ENCODE measurements around the gene ASPG. TPM values are rescaled to one million over a fixed set of nuclear protein-coding genes. Genes with fewer than 3 reads are reported as not detected.

Gene ASPG
- total and polyA plus RNA-seq, 12 donors = 2.8 to 32.0 (median 13.2) TPM

GRCh38 chr14:104142946-104143470 lies 57.5 kb downstream of the ASPG start:
- ATAC-seq = no peak
- DNase-seq = no peak
- intact Hi-C loops (cut with DNase I) = loop anchor here in 2 of 10 donors (5.0 kb wide), 1 partner anchor 44 kb away; no protein-coding TSS in a partner anchor
- H3K4me3 ChIP-seq = no peak overlapping the region
- H3K27ac ChIP-seq = no peak overlapping the region
- H3K4me1 ChIP-seq = peaks cover 2 to 67% (median 29%) of the 10 kb centered on the region in 9 donors
- H3K27me3 ChIP-seq = peaks cover 0 to 31% (median 7%) of the 10 kb centered on the region in 7 donors
- TF ChIP-seq CTCF (IDR thresholded peaks at IDR 0.05) = no peak
- H3K9me3 ChIP-seq = no peaks in the 10 kb centered on the region
- H3K36me3 ChIP-seq = no peaks in the 10 kb centered on the region
- 77 to 87% methylated on average over 16 of the region's 16 CpGs for WGBS, 2 donors

GRCh38 chr14:104143521-104144452 lies 58.3 kb downstream of the ASPG start:
- Histone ChIP-seq H3K9me3 (no peaks in the 10 kb centered on the region), H3K4me1 (peaks cover 0 to 71% (median 34%) of the 10 kb centered on the region in 9 donors), H3K27ac (no peak overlapping the region), H3K36me3 (no peaks in the 10 kb centered on the region), H3K27me3 (peaks cover 0 to 23% (median 5%) of the 10 kb centered on the region in 7 donors), H3K4me3 (peak overlapping the region in 1 of 10 donors; percentile 3)
- TF ChIP-seq CTCF (IDR thresholded peaks at IDR 0.05) = no peak
- intact Hi-C loops (cut with DNase I) = loop anchor here in 2 of 10 donors (5.0 kb wide), 1 partner anchor 44 kb away; no protein-coding TSS in a partner anchor
- peak in 1 of 2 donors; percentile 10 for DNase-seq
- ATAC-seq = no peak
- 79 to 82% methylated on average over 26 of the region's 26 CpGs for WGBS, 2 donors

- H3K27me3 ChIP-seq = peaks cover 0 to 17% (median 0%) of the 10 kb centered on the region in 7 donors
- no peak overlapping the region for H3K4me3 ChIP-seq
- peaks cover 2 to 72% (median 36%) of the 10 kb centered on the region in 9 donors for H3K4me1 ChIP-seq
- H3K36me3 ChIP-seq = no peaks in the 10 kb centered on the region
- TF ChIP-seq CTCF (IDR thresholded peaks at IDR 0.05) = no peak
- H3K27ac ChIP-seq = no peak overlapping the region
- ATAC-seq (no peak), DNase-seq (no peak)
- H3K9me3 ChIP-seq = no peaks in the 10 kb centered on the region
- WGBS, 2 donors = 80 to 87% methylated on average over 4 of the region's 4 CpGs
- intact Hi-C loops (cut with DNase I) = loop anchor here in 2 of 10 donors (5.0 kb wide), 1 partner anchor 43 kb away; no protein-coding TSS in a partner anchor
Observed at GRCh38 chr14:104144453-104144790, 58.9 kb downstream of the ASPG start.

All from heart right ventricle (tissue), 16 donors.